KMS-11 (cell line): Measurements from ENCODE around the gene ECPAS.

Experiments
- H2AFZ ChIP-seq: fragments of 200-600 bp; sonication (generic); 2 replicates; pipeline ENCODE4 v1.6.1; 2016; ENCODE audit warnings: antibody characterized with exemption, mixed run types, low read depth
- H3K27ac ChIP-seq: fragments of 200-600 bp; sonication (generic); 2 replicates; pipeline ENCODE4 v1.6.1; 2016; ENCODE audit warnings: mild to moderate bottlenecking, mixed run types
- H3K27me3 ChIP-seq: fragments of 200-600 bp; sonication (generic); 2 replicates; pipeline ENCODE4 v1.6.1; 2017; ENCODE audit warnings: mild to moderate bottlenecking, low read depth, mixed run types, moderate library complexity; ENCODE audit not compliant: insufficient read depth
- H3K36me3 ChIP-seq: fragments of 200-600 bp; sonication (generic); 2 replicates; pipeline ENCODE4 v1.6.1; 2017; ENCODE audit warnings: mild to moderate bottlenecking, mixed run types; ENCODE audit not compliant: insufficient read depth
- H3K4me1 ChIP-seq: fragments of 200-600 bp; sonication (generic); 2 replicates; pipeline ENCODE4 v1.6.1; 2016; ENCODE audit warnings: mild to moderate bottlenecking, low read depth, mixed run types; ENCODE audit not compliant: poor library complexity, severe bottlenecking
- H3K4me2 ChIP-seq: fragments of 200-600 bp; sonication (generic); 2 replicates; pipeline ENCODE4 v1.7.0; 2016; ENCODE audit warnings: mild to moderate bottlenecking, mixed run types
- H3K4me3 ChIP-seq: fragments of 200-600 bp; sonication (generic); IDR thresholded peaks from 2 replicates; pipeline ENCODE4 v1.6.1; 2017; ENCODE audit warnings: low read depth, low read length, mixed read lengths; ENCODE audit not compliant: insufficient read depth
- H3K79me2 ChIP-seq: fragments of 200-600 bp; sonication (generic); 2 replicates; pipeline ENCODE4 v1.6.1; 2016; ENCODE audit warnings: low read depth, mixed run types; ENCODE audit not compliant: insufficient read depth
- H3K9ac ChIP-seq: fragments of 200-600 bp; sonication (generic); 2 replicates; pipeline ENCODE4 v1.6.1; 2016; ENCODE audit warnings: mild to moderate bottlenecking, mixed run types
- H4K20me1 ChIP-seq: fragments of 200-600 bp; sonication (generic); 2 replicates; pipeline ENCODE4 v1.6.1; 2016; ENCODE audit warnings: mild to moderate bottlenecking, mixed run types; ENCODE audit not compliant: insufficient read depth
- CTCF ChIP-seq: fragments of 200-600 bp; sonication (generic); conservative IDR thresholded peaks from 2 replicates; pipeline ENCODE4 v1.6.1; 2017; ENCODE audit warnings: low read depth, mild to moderate bottlenecking, antibody characterized with exemption, low read length, moderate library complexity, mixed read lengths

ECPAS gene

GRCh38 chr9:111427186-111427585 lies 57.0 kb downstream of the ECPAS start:
- TF ChIP-seq CTCF, result no peak
- H3K27ac ChIP-seq, result no peak overlapping the region
- H2AFZ ChIP-seq, result no peak overlapping the region
- no peak overlapping the region for H3K4me3 ChIP-seq
- H3K4me2 ChIP-seq, result no peak overlapping the region
- H3K79me2 ChIP-seq, result no peaks in the 10 kb centered on the region
- no peaks in the 10 kb centered on the region for H4K20me1 ChIP-seq
- peaks cover 25% of the 10 kb centered on the region for H3K36me3 ChIP-seq
- H3K4me1 ChIP-seq, result peaks cover 17% of the 10 kb centered on the region
- no peaks in the 10 kb centered on the region for H3K27me3 ChIP-seq
- H3K9ac ChIP-seq, result no peak overlapping the region

- Histone ChIP-seq H3K4me3 (no peak overlapping the region), H3K9ac (no peak overlapping the region), H3K79me2 (no peaks in the 10 kb centered on the region), H3K36me3 (peaks cover 25% of the 10 kb centered on the region), H3K4me2 (no peak overlapping the region), H3K27me3 (no peaks in the 10 kb centered on the region), H3K4me1 (peaks cover 16% of the 10 kb centered on the region), H2AFZ (no peak overlapping the region), H3K27ac (no peak overlapping the region), H4K20me1 (no peaks in the 10 kb centered on the region)
- TF ChIP-seq CTCF, result no peak
These were observed 60.8 kb downstream of the ECPAS start for GRCh38 chr9:111423389-111423788.

- H3K36me3 ChIP-seq, result peaks cover 23% of the 10 kb centered on the region; the same call in 1 of the 2 replicates
These were observed 69.8 kb downstream of the ECPAS start for GRCh38 chr9:111414406-111414805.

GRCh38 chr9:111413996-111414395 lies 70.2 kb downstream of the ECPAS start:
- no peak overlapping the region for H3K4me2 ChIP-seq
- H3K27me3 ChIP-seq, result no peaks in the 10 kb centered on the region
- no peaks in the 10 kb centered on the region for H3K79me2 ChIP-seq
- no peaks in the 10 kb centered on the region for H3K4me1 ChIP-seq
- H3K9ac ChIP-seq, result no peak overlapping the region
- H4K20me1 ChIP-seq, result no peaks in the 10 kb centered on the region
- TF ChIP-seq CTCF, result no peak
- no peak overlapping the region for H2AFZ ChIP-seq
- peaks cover 23% of the 10 kb centered on the region; the same call in 1 of the 2 replicates for H3K36me3 ChIP-seq
- H3K27ac ChIP-seq, result no peak overlapping the region
- no peak overlapping the region for H3K4me3 ChIP-seq

More at GRCh38 chr9:111414406-111414805, 69.8 kb downstream of the ECPAS start:
- no peak overlapping the region for H3K9ac ChIP-seq
- H3K4me1 ChIP-seq, result no peaks in the 10 kb centered on the region
- no peaks in the 10 kb centered on the region for H3K27me3 ChIP-seq
- no peak for TF ChIP-seq CTCF
- H2AFZ ChIP-seq, result no peak overlapping the region
- H4K20me1 ChIP-seq, result no peaks in the 10 kb centered on the region
- H3K4me2 ChIP-seq, result no peak overlapping the region
- H3K4me3 ChIP-seq, result no peak overlapping the region
- H3K27ac ChIP-seq, result no peak overlapping the region
- H3K79me2 ChIP-seq, result no peaks in the 10 kb centered on the region

GRCh38 chr9:111412280-111412679 lies 71.9 kb downstream of the ECPAS start:
- no peak overlapping the region for H3K4me3 ChIP-seq
- H3K9ac ChIP-seq, result no peak overlapping the region
- H3K27ac ChIP-seq, result no peak overlapping the region
- H2AFZ ChIP-seq, result no peak overlapping the region
- no peaks in the 10 kb centered on the region for H3K27me3 ChIP-seq
- peaks cover 27% of the 10 kb centered on the region; the same call in 1 of the 2 replicates for H3K36me3 ChIP-seq
- no peak for TF ChIP-seq CTCF
- no peaks in the 10 kb centered on the region for H3K79me2 ChIP-seq
- no peaks in the 10 kb centered on the region for H4K20me1 ChIP-seq
- H3K4me1 ChIP-seq, result no peaks in the 10 kb centered on the region
- H3K4me2 ChIP-seq, result no peak overlapping the region
